WTC11 (cell line): ENCODE measurements around the gene TREH. TPM values are rescaled to one million over a fixed set of nuclear protein-coding genes. Genes with fewer than 3 reads are reported as not detected.
A peak's percentile ranks its signal among the peaks of the same experiment; 100 is the strongest.

Experiments
- ATAC-seq: fragments of 200-7000 bp; cut with Tn5 transposase; 2 replicates; pipeline ENCODE4 v1.10.0; 2021; ENCODE audit warnings: mild to moderate bottlenecking, moderate library complexity
- CTCF ChIA-PET: fragments of 300-600 bp; sonication (Branson Sonifier 250); formaldehyde crosslinking; loops from one replicate; lab custom pipeline; 2021; ENCODE audit warnings: antibody characterized with exemption; lab: Charles Lee
- POLR2A ChIA-PET: fragments of 350-600 bp; sonication (Branson Sonifier 250); formaldehyde crosslinking; loops from one replicate; lab custom pipeline; 2021; ENCODE audit warnings: antibody characterized with exemption; lab: Charles Lee
- DNase-seq: peaks from one replicate; pipeline ENCODE4 v3.0.0; 2021; ENCODE audit warnings: low spot score
- H3K27ac Mint-ChIP-seq: 2 replicates; pipeline ENCODE4 v1.8.0; 2021; ENCODE audit warnings: mixed read lengths
- H3K27me3 Mint-ChIP-seq: 2 replicates; pipeline ENCODE4 v1.8.0; 2021; ENCODE audit warnings: low read depth, mild to moderate bottlenecking, moderate library complexity, mixed read lengths
- H3K36me3 Mint-ChIP-seq: 2 replicates; pipeline ENCODE4 v1.8.0; 2021; ENCODE audit warnings: mixed read lengths
- H3K4me1 Mint-ChIP-seq: 2 replicates; pipeline ENCODE4 v1.8.0; 2022; ENCODE audit warnings: mixed read lengths
- H3K4me3 Mint-ChIP-seq: 2 replicates; pipeline ENCODE4 v1.8.0; 2021; ENCODE audit warnings: mild to moderate bottlenecking, moderate library complexity, mixed read lengths
- H3K9me3 Mint-ChIP-seq: 2 replicates; pipeline ENCODE4 v1.8.0; 2021; ENCODE audit warnings: mixed read lengths
- AR ChIP-seq: fragments of 250-450 bp; sonication (Bioruptor Pico); IDR thresholded peaks from 2 replicates; pipeline ENCODE4 v1.9.0; 2021; ENCODE audit warnings: mild to moderate bottlenecking
- ATF1 ChIP-seq: sonication (generic); formaldehyde crosslinking; IDR thresholded peaks from 2 replicates; pipeline ENCODE4 v1.8.1; 2023; ENCODE audit warnings: mild to moderate bottlenecking, moderate library complexity, missing genetic modification reagents
- CREM ChIP-seq: sonication (generic); formaldehyde crosslinking; IDR thresholded peaks from 2 replicates; pipeline ENCODE4 v1.8.1; 2022; ENCODE audit warnings: mild to moderate bottlenecking, missing genetic modification reagents, moderate library complexity
- E2F5 ChIP-seq: sonication (generic); formaldehyde crosslinking; IDR thresholded peaks from 2 replicates; pipeline ENCODE4 v1.8.1; 2022; ENCODE audit warnings: mild to moderate bottlenecking, moderate library complexity, missing genetic modification reagents
- EMX1 ChIP-seq: fragments of 250-450 bp; sonication (Bioruptor Pico); IDR thresholded peaks from 2 replicates; pipeline ENCODE4 v1.8.0; 2021; ENCODE audit warnings: mild to moderate bottlenecking
- ERG ChIP-seq: fragments of 250-450 bp; sonication (Bioruptor Pico); IDR thresholded peaks from 2 replicates; pipeline ENCODE4 v1.8.0; 2021; ENCODE audit warnings: mild to moderate bottlenecking
- ESRRA ChIP-seq: sonication (generic); formaldehyde crosslinking; IDR thresholded peaks from 2 replicates; pipeline ENCODE4 v1.8.1; 2022; ENCODE audit warnings: mild to moderate bottlenecking, missing genetic modification reagents, borderline replicate concordance
- ETV6 ChIP-seq: sonication (generic); formaldehyde crosslinking; IDR thresholded peaks from 2 replicates; pipeline ENCODE4 v1.8.1; 2022; ENCODE audit warnings: mild to moderate bottlenecking, missing genetic modification reagents
- FOXJ3 ChIP-seq: sonication (generic); formaldehyde crosslinking; IDR thresholded peaks from 2 replicates; pipeline ENCODE4 v1.9.0; 2021; ENCODE audit warnings: missing genetic modification reagents, mild to moderate bottlenecking, borderline replicate concordance
- GTF2I ChIP-seq: fragments of 250-450 bp; sonication (Bioruptor Pico); conservative IDR thresholded peaks from 2 replicates; pipeline ENCODE4 v1.4.0; 2021; ENCODE audit warnings: mild to moderate bottlenecking
- HMGA2 ChIP-seq: fragments of 250-450 bp; sonication (Bioruptor Pico); IDR thresholded peaks from 2 replicates; pipeline ENCODE4 v1.4.0; 2021; ENCODE audit warnings: mild to moderate bottlenecking, moderate library complexity
- MLX ChIP-seq: sonication (generic); formaldehyde crosslinking; IDR thresholded peaks from 2 replicates; pipeline ENCODE4 v1.8.1; 2023; ENCODE audit warnings: mild to moderate bottlenecking, missing genetic modification reagents, moderate library complexity
- NFE2L1 ChIP-seq: sonication (generic); formaldehyde crosslinking; IDR thresholded peaks from 2 replicates; pipeline ENCODE4 v1.8.1; 2023; ENCODE audit warnings: missing genetic modification reagents
- NR1H2 ChIP-seq: sonication (generic); formaldehyde crosslinking; IDR thresholded peaks from 2 replicates; pipeline ENCODE4 v1.9.0; 2021; ENCODE audit warnings: mild to moderate bottlenecking, moderate library complexity, missing genetic modification reagents
- SMAD4 ChIP-seq: sonication (generic); formaldehyde crosslinking; IDR thresholded peaks from 2 replicates; pipeline ENCODE4 v1.8.0; 2022; ENCODE audit warnings: mild to moderate bottlenecking, missing genetic modification reagents
- SOX15 ChIP-seq: fragments of 250-450 bp; sonication (Bioruptor Pico); IDR thresholded peaks from 2 replicates; pipeline ENCODE4 v1.9.0; 2021; ENCODE audit warnings: mild to moderate bottlenecking
- TCF7 ChIP-seq: sonication (generic); formaldehyde crosslinking; IDR thresholded peaks from 2 replicates; pipeline ENCODE4 v1.8.0; 2022; ENCODE audit warnings: mild to moderate bottlenecking, low read depth, missing genetic modification reagents, moderate library complexity
- USF1 ChIP-seq: sonication (generic); formaldehyde crosslinking; IDR thresholded peaks from 2 replicates; pipeline ENCODE4 v1.8.0; 2022; ENCODE audit warnings: mild to moderate bottlenecking, missing genetic modification reagents
- ZBTB21 ChIP-seq: sonication (generic); formaldehyde crosslinking; IDR thresholded peaks from 2 replicates; pipeline ENCODE4 v1.8.1; 2023; ENCODE audit warnings: mild to moderate bottlenecking, missing genetic modification reagents, borderline replicate concordance
- ZNF317 ChIP-seq: sonication (generic); formaldehyde crosslinking; IDR thresholded peaks from 2 replicates; pipeline ENCODE4 v1.8.1; 2023; ENCODE audit warnings: low read depth, mild to moderate bottlenecking, moderate library complexity, missing genetic modification reagents, borderline replicate concordance
- total RNA-seq: library from RNA; stranded (reverse); gene quantifications from 3 replicates; pipeline ENCODE4 v1.2.3, GENCODE V29; 2021

Gene TREH
- total RNA-seq, 1 experiment from 2014 or later = not detected

- Mint-ChIP-seq H3K4me1 (peaks cover 43% of the 10 kb centered on the region), H3K27me3 (peaks cover 12% of the 10 kb centered on the region; the same call in 1 of the 2 replicates), H3K27ac (0 out of 2 replicates have a peak overlapping the region, but pooled peaks have one; percentile 60)
- no peak for DNase-seq
- TF ChIP-seq FOXJ3 = no peak
- no peak for TF ChIP-seq ESRRA (CRISPR knock-in tag)
- TF ChIP-seq ZBTB21 (CRISPR knock-in tag) = no peak
- TF ChIP-seq AR (CRISPR knock-in tag) = no peak
- TF ChIP-seq SOX15 = no peak
- no peak for TF ChIP-seq MLX
- no peak for TF ChIP-seq E2F5
- no peak for TF ChIP-seq EMX1 (CRISPR knock-in tag)
- no peak for TF ChIP-seq CREM
- TF ChIP-seq HMGA2 (CRISPR knock-in tag) = no peak
- no peak for TF ChIP-seq ERG (CRISPR knock-in tag)
- no peak for TF ChIP-seq USF1 (CRISPR knock-in tag)
- no peak for TF ChIP-seq NR1H2 (CRISPR knock-in tag)
- no peak for TF ChIP-seq ATF1 (CRISPR knock-in tag)
- no peak for TF ChIP-seq TCF7 (CRISPR knock-in tag)
- no peak for TF ChIP-seq ZNF317 (CRISPR knock-in tag)
- no peak for TF ChIP-seq SMAD4 (CRISPR knock-in tag)
- TF ChIP-seq, all 79 proteins: peak for 0
- ChIA-PET CTCF (no interaction called here), POLR2A (no interaction called here)
- Mint-ChIP-seq H3K4me3 (no peak overlapping the region), H3K36me3 (peaks cover 5% of the 10 kb centered on the region), H3K9me3 (peaks cover under 1% of the 10 kb centered on the region)
- no peak for ATAC-seq
These were observed 15.3 kb upstream of the TREH start for GRCh38 chr11:118694771-118695170.

- no peak for DNase-seq
- peaks cover 47% of the 10 kb centered on the region for H3K4me1 Mint-ChIP-seq
- ChIA-PET CTCF (interaction anchor here (0.7 to 0.9 kb wide), 2 partner anchors 52 to 99 kb away, joined by 3 read pairs; no protein-coding TSS in a partner anchor), POLR2A (no interaction called here)
- H3K27me3 Mint-ChIP-seq = peaks cover 12% of the 10 kb centered on the region; the same call in 1 of the 2 replicates
- H3K9me3 Mint-ChIP-seq = no peaks in the 10 kb centered on the region
- H3K36me3 Mint-ChIP-seq = no peaks in the 10 kb centered on the region
- peak; percentile 83 for TF ChIP-seq GTF2I (CRISPR knock-in tag)
- no peak for TF ChIP-seq NFE2L1 (CRISPR knock-in tag)
- no peak for TF ChIP-seq ETV6 (CRISPR knock-in tag)
- H3K27ac Mint-ChIP-seq = no peak overlapping the region
- no peak overlapping the region for H3K4me3 Mint-ChIP-seq
- ATAC-seq = no peak
These were observed 14.7 kb upstream of the TREH start for GRCh38 chr11:118694185-118694584.
